GM12801 (cell line): ENCODE results near the gene C9orf72.

ENCODE experiments used
- CTCF ChIP-seq: IDR thresholded peaks from one replicate; pipeline ENCODE4 v1.5.1; 2011; ENCODE audit warnings: control low read depth; ENCODE audit not compliant: insufficient read length; ENCODE audit errors: extremely low read depth

C9orf72 gene

GRCh38 chr9:27602142-27602861, 29.0 kb upstream of the C9orf72 start:
- TF ChIP-seq CTCF = no peak

GRCh38 chr9:27601396-27601795, 28.1 kb upstream of the C9orf72 start:
- TF ChIP-seq CTCF = no peak

GRCh38 chr9:27600256-27600655, 27.0 kb upstream of the C9orf72 start:
- no peak for TF ChIP-seq CTCF

- TF ChIP-seq CTCF = no peak
Observed at GRCh38 chr9:27599870-27600238, 26.6 kb upstream of the C9orf72 start.

- no peak for TF ChIP-seq CTCF
Observed at GRCh38 chr9:27599102-27599869, 26.0 kb upstream of the C9orf72 start.

- TF ChIP-seq CTCF = no peak
Observed at GRCh38 chr9:27595733-27596132, 22.5 kb upstream of the C9orf72 start.

DNA sequence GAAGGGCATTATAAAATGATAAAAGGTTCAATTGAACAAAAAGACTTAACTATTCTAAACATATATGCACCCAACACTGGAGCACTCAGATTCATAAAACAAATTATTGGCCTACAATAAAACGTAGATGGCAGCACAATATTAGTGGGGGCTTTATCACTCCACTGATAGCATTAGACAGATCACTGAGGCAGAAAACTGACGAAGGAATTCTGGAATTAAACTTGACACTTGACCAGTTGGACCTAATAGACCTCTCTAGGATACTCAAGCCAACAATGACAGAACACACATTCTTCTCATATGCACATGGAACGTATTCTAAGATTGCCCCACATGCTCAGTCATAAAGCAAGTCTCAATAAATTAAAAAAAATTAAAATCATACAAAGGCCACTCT, 18.4 kb upstream of the C9orf72 start:
- TF ChIP-seq CTCF = no peak
